HG03108 (cell line): ENCODE data around the gene KCNK1.
A peak's percentile ranks its signal among the peaks of the same experiment; 100 is the strongest.
"Not testable (repeated sequence)": the region's sequence is repeated elsewhere in the genome, so short reads cannot be mapped to it uniquely, and the experiment has no call there.

ENCODE experiments used
- ATAC-seq: cut with Tn5 transposase; IDR thresholded peaks from one replicate; pipeline ENCODE4 v1.9.1; 2021; ENCODE audit warnings: moderate library complexity; ENCODE audit not compliant: unreplicated experiment

The KCNK1 gene

GRCh38 chr1:233664804-233665574, 51.1 kb downstream of the KCNK1 start:
- no peak for ATAC-seq

GRCh38 chr1:233665575-233666270, 51.8 kb downstream of the KCNK1 start:
- ATAC-seq, result no peak

DNA sequence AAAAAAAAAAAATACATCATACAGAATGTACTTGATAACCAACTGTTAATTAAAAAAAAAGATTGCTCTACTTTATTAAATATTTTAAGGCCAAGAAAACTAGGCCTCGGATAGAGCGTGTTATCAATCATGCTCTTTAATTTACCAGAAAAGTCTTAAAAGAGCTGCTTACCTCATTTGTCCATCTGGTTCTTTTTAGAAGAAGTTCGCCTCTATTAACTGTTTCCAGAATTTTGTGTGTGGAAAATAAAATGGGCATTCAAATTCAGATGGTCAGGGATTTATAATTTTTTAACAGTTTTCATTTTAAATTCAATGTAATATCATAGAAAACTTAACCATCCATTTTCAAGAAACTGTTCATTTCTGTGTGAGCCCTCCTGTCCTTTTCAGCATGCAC, 53.8 kb downstream of the KCNK1 start:
- ATAC-seq, result no peak

DNA sequence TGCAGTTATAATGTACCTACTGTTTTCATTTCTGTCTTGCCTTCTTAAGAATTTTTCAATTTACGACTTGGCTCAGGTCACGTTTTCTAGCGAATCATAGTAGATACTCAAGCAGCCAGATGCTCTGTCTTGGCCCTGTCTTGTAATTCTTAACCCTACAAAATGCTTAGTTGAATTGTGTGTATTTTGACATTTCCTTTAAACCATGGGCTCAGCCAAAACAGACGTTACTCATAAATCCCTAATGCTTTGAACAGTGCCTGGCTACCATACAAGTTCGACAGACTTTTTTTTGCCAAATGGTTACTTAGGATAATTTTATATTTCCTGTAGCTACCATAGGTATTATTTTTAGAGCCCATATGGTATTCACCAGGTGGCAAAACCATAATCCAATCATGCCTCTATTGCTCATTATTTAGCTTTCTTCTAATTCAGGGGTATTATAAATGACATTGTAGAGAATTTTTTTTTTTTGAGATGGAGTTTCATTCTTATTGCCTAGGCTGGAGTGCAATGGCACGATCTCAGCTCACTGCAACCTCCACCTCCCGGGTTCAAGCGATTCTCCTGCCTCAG, 54.3 kb downstream of the KCNK1 start:
- no peak for ATAC-seq

GRCh38 chr1:233668725-233669294, 54.9 kb downstream of the KCNK1 start:
- ATAC-seq, result no peak

- not testable (repeated sequence) for ATAC-seq
Measured at GRCh38 chr1:233670363-233670762, 56.5 kb downstream of the KCNK1 start.

- no peak for ATAC-seq
Measured at GRCh38 chr1:233671286-233671685, 57.4 kb downstream of the KCNK1 start.

DNA sequence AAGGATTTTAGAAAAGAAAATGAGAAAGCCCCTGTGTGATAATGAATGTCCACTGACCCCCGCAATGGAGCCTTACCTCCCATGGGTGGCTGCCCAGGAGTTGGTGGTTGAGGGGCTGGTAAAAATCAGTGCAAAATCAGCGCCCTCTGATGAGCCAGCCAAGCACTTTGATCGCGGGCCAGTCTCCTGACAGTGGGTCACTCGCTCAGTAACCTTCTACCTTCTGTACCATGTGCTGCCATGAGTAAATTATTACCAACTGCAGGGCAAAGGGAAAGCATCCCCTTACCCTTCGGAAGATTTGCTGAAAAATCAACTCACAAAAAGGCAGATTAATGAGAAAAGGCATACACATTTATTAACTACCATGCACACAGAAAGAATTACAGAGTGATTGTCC, 58.8 kb downstream of the KCNK1 start:
- no peak for ATAC-seq

DNA sequence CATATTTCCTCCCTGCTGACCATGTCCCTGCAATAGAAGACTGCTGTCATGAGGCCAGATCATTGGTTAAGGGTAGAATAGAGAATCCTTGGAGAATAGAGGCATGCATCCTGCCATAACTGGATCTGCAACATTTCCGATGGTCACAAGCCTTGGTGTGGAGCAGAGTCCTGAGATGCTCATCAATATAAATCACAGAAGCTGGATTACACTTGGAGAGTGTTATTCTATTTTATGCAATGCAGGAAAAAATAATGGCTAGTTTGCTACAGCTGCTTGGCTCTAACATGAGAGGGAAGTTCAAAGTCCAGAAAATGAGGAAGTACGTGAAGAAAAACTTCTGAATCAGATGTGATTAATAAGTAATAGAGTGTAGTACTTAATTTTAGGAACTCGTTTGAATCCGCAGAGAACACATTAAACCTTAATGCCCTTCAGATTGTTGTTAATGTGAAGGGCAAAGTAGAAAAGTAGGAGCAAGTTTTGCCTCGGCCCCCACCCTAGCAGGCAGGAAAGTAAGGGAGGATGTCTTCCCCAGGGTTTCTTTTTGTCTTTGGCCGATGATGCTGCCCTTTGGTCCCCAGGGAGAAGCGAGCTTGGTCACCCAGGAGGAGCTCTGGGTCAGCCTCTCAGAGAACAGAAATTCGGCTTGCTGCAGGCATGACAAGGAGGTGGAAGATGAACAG, 59.5 kb downstream of the KCNK1 start:
- ATAC-seq, result no peak

DNA sequence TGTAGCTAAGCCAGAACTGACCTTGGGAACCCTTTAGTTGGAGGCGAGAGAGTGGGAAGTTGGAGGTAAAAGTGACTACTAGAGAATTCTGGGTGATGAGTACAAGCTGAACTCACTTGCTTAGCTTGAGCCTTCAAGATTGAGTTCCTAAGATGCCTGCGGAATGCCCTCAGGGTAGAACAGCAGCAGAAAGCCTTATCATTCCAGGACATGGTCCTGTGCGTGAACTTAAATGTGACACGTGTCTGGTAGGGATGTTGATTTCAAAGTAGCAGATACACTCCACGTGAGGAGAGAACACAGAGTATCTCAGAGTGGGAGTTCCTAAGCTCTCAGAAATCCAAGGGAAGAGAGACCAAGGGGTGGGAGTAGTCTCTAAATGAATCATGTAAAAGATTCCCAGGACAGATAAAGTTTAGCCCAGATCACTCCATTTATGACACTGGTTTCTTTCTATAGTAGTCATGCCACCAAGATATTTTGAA, 60.1 kb downstream of the KCNK1 start:
- no peak for ATAC-seq

DNA sequence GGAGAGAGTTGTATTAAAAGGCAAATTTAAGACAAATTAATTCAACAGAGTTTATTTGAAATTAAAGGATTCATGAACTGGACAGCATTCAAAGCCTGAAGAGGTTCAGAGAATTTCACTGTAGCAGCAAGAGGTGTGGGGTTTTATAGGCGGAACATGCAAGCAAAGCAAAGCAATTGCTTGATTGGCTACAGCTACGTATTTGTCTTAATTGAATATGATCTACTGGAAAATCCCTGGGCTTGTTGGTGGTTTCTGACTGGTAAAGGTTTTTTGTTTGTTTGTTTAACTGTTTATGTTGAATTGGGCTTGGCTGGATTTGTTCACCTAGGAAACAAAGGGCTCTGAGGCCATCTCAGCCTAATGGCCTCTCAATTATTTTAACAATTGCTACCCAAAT, 61.5 kb downstream of the KCNK1 start:
- ATAC-seq, result no peak

GRCh38 chr1:233675893-233676292, 62.0 kb downstream of the KCNK1 start:
- peak; percentile 89 for ATAC-seq

DNA sequence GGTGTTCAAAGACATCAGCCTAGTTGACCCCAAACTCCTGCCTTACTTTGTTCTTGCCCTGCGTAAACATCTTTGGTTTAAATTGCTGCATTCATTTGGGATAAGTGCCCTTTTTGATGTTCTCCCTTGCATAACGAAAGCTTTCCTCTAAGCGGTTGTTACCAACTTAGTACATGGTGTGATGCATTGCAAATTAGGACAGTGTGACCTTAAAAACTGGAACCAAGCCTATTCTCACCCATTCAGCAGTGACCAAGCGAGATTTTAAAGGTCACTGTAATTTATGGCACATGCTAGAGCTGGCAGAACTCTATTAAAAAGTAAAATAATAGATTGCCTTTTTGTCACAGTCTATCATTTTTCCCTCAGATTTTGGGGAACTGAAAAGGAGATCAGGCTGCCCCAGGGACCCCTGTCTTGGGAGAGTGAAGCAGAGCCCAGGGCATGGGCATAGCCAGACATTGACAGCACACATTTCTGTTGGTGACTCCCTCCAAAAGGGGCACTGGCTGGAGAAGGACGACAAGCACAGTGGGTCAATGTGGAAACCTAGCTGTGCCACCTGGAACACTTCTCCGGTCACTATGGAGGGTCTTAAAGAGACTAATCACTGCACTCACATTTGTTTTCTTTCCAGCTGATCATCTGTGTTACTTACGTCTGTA, 63.9 kb downstream of the KCNK1 start:
- ATAC-seq, result no peak

DNA sequence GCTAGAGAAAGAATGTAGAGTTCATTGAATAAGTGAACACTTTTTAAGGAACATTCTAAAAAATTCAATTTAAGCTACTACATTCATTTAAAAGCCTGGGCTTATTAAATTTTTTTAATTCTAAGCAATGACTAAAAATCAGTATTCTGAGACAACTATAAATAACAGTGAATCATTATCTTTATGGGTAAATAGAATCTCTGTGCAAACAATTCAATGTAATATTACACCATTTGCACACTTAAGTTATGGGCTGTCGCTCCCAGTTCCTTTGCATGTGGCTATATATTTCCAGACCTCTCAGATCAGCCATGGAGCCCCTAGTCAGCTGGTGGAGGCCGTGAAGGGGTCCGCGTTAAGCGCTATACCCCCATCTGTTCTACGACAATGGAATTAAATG, 65.1 kb downstream of the KCNK1 start:
- ATAC-seq, result no peak

DNA sequence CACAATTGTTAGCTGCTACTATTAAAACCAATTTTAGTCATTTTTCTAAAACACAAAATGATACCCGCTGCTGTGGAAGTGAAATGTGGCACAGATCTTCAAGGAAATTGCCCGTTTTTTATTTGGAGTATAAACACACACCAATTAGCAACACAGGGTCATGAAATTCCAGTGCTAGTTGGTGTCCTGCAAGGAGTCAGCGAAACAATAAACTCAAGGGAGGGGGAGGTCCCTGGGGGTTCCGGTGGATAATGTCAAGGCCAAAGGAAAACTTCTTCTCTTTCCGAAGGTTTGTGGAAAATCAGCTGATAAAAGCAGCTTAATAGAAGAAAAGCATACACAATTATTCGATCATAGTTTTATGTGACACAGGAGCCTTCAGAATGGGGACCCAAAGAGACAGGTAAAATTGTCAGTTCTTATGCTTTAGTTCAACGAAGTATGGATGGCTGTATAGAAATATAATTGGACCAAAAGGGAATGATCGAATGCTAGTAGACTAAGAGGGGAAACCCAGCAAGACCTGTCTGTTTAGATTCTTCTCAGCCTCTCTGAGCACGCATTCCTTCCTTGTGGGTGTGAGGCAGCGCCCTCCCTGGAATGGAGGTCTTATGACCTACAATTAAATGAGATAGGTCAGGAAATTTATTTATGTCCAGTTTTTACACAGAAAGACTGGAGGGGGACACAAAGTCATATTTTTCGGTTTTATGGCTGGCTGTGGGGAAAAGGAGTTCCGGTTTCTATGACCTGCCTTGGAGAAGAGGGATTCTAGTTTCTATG, 65.9 kb downstream of the KCNK1 start:
- no peak for ATAC-seq

- ATAC-seq, result no peak
Measured at GRCh38 chr1:233681285-233681684, 67.4 kb downstream of the KCNK1 start.

GRCh38 chr1:233686653-233687052, 72.7 kb downstream of the KCNK1 start:
- ATAC-seq, result not testable (repeated sequence)

DNA sequence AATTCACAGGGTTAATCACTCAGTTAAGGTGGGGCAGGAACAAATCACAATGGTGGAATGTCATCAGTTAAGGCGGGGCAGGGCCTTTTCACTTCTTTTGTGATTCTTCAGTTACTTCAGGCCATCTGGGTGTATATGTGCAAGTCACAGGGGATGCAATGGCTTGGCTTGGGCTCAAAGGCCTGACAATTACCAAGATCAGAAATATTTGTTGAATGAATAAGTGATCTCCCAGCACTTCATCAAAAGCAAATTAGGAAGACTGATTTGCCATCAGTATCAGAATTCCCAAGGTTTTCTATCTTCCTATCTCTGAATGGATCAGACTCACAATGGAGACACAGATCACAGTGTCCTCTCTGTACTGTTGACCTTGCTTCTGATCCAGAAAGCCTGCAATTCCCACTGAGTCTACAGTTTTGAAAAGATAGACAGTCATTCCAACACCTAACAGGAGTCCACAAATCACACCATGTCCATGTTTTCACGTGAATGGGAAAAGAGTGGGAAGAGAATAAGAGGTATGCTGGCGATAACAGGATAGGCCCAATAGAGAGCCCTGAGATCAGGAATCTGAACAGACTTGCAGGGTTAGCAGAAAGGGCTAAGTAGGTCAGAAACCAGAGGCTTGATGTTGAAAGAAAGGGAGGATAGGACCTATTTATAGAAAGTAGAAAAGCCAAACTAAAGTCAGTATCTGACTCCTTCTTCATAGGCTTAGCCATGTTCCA, 75.3 kb downstream of the KCNK1 start:
- ATAC-seq, result no peak

GRCh38 chr1:233689748-233690254, 75.9 kb downstream of the KCNK1 start:
- ATAC-seq, result no peak
